IPS-11a (cell line): ENCODE results near the gene AARS2.

Experiments used
- H3K4me3 ChIP-seq: one replicate; pipeline ENCODE4 v1.5.1; 2013; ENCODE audit warnings: low read depth, low read length, control low read depth

AARS2 gene

DNA sequence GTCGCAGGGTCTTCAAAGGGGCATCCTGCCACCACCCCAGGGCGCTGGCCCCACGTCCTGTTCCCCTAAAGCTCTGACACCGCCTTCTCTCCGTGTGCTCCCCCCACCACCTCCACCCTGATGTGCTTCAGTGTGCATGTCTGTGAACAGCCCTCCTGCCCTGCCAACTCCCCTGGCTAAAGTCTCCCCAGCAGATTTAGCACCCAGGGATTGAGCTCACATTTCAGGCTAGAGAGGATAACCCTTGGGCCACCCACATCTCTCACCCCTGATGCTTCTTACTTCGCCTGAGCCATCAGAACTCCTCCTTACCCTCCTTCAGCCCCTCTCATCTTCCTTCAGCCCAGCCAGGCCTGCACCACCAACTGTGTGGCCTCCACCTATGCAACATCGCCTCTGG lies 35.4 kb downstream of the AARS2 start:
- no peak overlapping the region for H3K4me3 ChIP-seq

GRCh38 chr6:44276667-44277640 lies 36.2 kb downstream of the AARS2 start:
- H3K4me3 ChIP-seq, result no peak overlapping the region

GRCh38 chr6:44275749-44276648 lies 37.1 kb downstream of the AARS2 start:
- H3K4me3 ChIP-seq, result no peak overlapping the region

GRCh38 chr6:44275271-44275748 lies 37.8 kb downstream of the AARS2 start:
- H3K4me3 ChIP-seq, result no peak overlapping the region

- no peak overlapping the region for H3K4me3 ChIP-seq
Observed at GRCh38 chr6:44273617-44274016, 39.5 kb downstream of the AARS2 start.

DNA sequence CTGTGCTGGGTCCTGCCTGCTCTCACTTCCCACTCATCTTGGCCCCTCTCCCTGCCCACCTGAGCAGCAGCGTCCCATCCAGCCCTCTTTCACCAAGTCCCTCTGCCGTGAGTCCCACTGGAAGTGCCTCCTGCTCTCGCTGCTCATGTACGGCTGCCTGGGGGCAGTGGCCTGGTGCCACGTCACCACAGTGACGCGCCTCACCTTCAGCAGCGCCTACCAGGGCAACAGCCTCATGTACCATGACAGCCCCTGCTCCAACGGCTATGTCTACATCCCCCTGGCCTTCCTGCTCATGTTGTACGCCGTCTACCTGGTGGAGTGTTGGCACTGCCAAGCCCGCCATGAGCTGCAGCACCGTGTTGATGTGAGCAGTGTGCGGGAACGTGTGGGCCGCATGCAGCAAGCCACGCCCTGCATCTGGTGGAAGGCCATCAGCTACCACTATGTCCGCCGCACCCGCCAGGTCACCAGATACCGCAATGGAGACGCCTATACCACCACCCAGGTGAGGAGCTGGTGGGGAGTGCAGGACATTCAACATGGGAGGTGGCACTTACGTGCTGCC lies 40.1 kb downstream of the AARS2 start:
- no peak overlapping the region for H3K4me3 ChIP-seq

DNA sequence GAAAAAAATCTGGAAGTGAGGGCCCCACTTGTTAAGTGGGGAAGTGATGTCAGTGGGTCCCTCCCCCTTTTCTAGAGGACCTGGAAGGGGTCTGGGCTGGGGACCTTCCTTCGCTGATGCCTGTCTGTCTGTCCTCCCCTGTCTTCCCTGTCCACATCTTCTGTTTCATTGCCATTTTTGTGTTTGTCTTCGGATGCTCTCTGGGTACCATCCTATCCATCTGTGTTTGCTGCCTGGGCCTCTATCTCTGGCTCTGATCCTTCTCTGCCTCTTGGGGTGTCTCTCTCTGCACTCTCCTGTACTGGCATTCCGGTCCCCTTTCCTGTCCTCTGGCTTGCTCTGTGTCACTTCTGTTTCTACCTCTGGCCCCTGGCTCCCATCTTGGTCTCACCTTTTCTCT lies 40.6 kb downstream of the AARS2 start:
- no peak overlapping the region for H3K4me3 ChIP-seq

DNA sequence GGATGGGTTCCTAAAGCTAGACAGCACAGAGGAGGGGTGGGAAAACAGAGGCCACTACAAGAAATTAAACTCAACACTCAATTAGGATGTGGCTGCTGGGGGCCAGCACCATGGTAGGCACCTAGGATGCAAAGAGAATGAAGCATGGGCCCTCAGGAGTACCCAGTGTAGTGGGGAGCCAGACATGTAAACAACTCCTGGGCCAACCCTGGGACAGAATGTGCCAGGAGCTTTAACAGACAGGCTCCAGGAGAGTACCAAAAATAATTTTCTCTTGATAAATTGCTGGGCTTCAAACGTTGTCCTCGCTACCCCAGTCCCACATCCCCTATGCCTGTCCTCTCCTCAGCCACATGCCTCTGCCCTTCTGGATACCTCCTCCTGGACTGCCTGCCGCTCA lies 41.2 kb downstream of the AARS2 start:
- no peak overlapping the region for H3K4me3 ChIP-seq

- peak overlapping the region; percentile 0 for H3K4me3 ChIP-seq
Observed at GRCh38 chr6:44271406-44271723, 41.8 kb downstream of the AARS2 start.

GRCh38 chr6:44270526-44271405 lies 42.4 kb downstream of the AARS2 start:
- peak overlapping the region; percentile 0 for H3K4me3 ChIP-seq

DNA sequence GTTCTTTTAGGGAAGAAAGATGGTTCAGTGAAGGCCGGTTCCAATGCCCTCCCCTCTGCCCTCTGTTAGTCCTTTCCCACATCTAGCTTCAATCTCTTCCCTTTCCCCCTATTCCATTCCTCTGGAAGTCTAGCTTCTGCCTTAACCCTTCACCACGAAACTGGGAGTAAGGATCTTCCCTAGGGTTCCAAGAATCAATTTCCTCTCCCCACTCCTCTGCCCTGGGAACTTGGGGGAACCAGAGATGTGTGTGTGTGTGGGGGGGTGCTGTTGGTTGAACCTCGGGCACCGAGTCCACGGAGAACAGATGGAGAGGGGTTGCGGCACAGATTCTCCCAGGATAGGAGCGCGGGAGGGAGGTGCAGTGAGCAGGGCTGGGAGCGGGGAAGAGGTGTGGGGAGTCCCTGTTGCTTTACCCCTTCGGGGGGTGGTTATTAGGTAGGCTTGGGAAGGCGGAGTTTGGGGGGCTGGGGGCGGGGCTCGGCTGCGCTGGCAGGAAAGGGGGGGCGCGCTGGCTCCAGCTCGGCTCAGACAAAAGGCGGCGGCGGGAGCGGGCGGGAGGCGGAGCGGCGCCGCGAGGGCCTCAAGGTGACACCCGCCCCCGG lies 43.1 kb downstream of the AARS2 start, which contains the start of gene TMEM151B:
Gene TMEM151B (plus strand): TSS at position 530 of the 605 bp plus-strand sequence. CDS start 293 bp downstream, outside the sequence.
- H3K4me3 ChIP-seq, result peak within 1 kb of the TSS; percentile 0

GRCh38 chr6:44269178-44269920 lies 43.8 kb downstream of the AARS2 start:
- H3K4me3 ChIP-seq, result no peak overlapping the region

- no peak overlapping the region for H3K4me3 ChIP-seq
Observed at GRCh38 chr6:44268095-44268628, 45.0 kb downstream of the AARS2 start.

DNA sequence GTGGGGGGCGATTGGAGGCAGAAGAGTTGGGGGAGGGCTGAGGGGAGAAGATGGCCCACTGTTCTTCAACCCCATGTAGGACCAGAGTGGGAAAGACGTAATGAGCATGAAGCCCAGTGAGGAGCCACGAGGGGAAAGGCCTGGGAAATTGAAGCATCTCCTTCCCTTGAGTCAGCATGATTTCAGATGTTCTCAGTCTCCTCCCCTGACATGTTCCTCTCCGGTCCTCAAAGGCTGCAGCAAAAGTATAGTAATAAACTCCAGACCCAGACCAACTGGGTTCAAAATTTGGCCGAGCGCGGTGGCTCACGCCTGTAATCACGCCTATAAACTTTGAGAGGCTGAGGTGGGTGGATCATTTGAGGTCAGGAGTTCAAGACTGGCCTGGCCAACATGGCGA lies 45.9 kb downstream of the AARS2 start:
- no peak overlapping the region for H3K4me3 ChIP-seq

DNA sequence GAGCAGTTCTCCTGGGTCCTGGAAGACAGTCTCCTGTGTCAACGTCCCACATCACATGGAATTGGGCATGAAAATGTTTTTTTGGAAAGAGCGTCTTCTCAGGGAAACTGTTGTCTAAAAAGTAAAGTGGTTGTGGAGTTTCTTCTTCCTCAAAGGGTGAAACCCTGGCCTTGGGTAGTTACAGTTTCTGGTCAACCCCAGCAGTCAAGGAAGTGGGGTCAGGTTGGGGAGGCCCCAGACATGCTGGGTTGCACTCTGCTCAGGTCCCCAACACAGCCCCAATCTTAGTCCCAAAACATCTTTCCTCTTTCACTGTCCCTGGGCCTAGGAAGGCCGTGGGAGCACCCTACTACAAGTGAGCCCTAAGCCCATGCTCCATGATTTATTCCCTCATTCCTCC lies 46.8 kb downstream of the AARS2 start:
- no peak overlapping the region for H3K4me3 ChIP-seq

GRCh38 chr6:44265722-44266233 lies 47.4 kb downstream of the AARS2 start:
- no peak overlapping the region for H3K4me3 ChIP-seq

- H3K4me3 ChIP-seq, result peak within 1 kb of the TSS; percentile 70
Observed at GRCh38 chr6:44265007-44265721, 48.0 kb downstream of the AARS2 start, which contains the start of gene NFKBIE. Gene NFKBIE (minus strand): TSS chr6:44265551. CDS start chr6:44265346, 205 bp downstream.
